BLaER1 (cell line): ENCODE data around the gene ACADM.
"Not testable (repeated sequence)": the region's sequence is repeated elsewhere in the genome, so short reads cannot be mapped to it uniquely, and the experiment has no call there.

Source experiments
- H3K27ac ChIP-seq: shearing (Covaris generic); formaldehyde crosslinking; 2 replicates; pipeline ENCODE4 v1.8.1; 2022
- H3K27me3 ChIP-seq: shearing (Covaris generic); formaldehyde crosslinking; 2 replicates; pipeline ENCODE4 v1.8.1; 2022
- H3K36me3 ChIP-seq: shearing (Covaris generic); formaldehyde crosslinking; 2 replicates; pipeline ENCODE4 v1.8.1; 2022
- H3K4me1 ChIP-seq: shearing (Covaris generic); formaldehyde crosslinking; 2 replicates; pipeline ENCODE4 v1.8.1; 2022
- H3K4me2 ChIP-seq: shearing (Covaris generic); formaldehyde crosslinking; 2 replicates; pipeline ENCODE4 v1.8.1; 2022
- H3K4me3 ChIP-seq: shearing (Covaris generic); formaldehyde crosslinking; 2 replicates; pipeline ENCODE4 v1.8.1; 2022
- H3K9ac ChIP-seq: shearing (Covaris generic); formaldehyde crosslinking; 2 replicates; pipeline ENCODE4 v1.8.1; 2022
- H3K9me3 ChIP-seq: shearing (Covaris generic); formaldehyde crosslinking; 2 replicates; pipeline ENCODE4 v1.8.1; 2022
- H4K20me1 ChIP-seq: shearing (Covaris generic); formaldehyde crosslinking; 2 replicates; pipeline ENCODE4 v1.8.1; 2022
- Cebpa-rat ChIP-seq: shearing (Covaris generic); IDR thresholded peaks from 2 replicates; pipeline ENCODE4 v1.8.1; 2022

Gene ACADM

GRCh38 chr1:75770761-75771160 lies 46.3 kb downstream of the ACADM start:
- H3K36me3 ChIP-seq: no peaks in the 10 kb centered on the region
- no peaks in the 10 kb centered on the region for H4K20me1 ChIP-seq
- H3K9ac ChIP-seq: no peak overlapping the region
- H3K27ac ChIP-seq: no peak overlapping the region
- no peaks in the 10 kb centered on the region for H3K4me1 ChIP-seq
- H3K4me3 ChIP-seq: no peak overlapping the region
- H3K4me2 ChIP-seq: no peak overlapping the region
- H3K27me3 ChIP-seq: no peaks in the 10 kb centered on the region
- no peaks in the 10 kb centered on the region for H3K9me3 ChIP-seq
- TF ChIP-seq Cebpa-rat: no peak

GRCh38 chr1:75771978-75772377 lies 47.5 kb downstream of the ACADM start:
- Histone ChIP-seq H4K20me1 (no peaks in the 10 kb centered on the region), H3K4me1 (no peaks in the 10 kb centered on the region), H3K36me3 (no peaks in the 10 kb centered on the region)

GRCh38 chr1:75777812-75778211 lies 53.3 kb downstream of the ACADM start:
- H3K9me3 ChIP-seq, H3K4me1 ChIP-seq, H3K9ac ChIP-seq, H3K27me3 ChIP-seq, H3K27ac ChIP-seq, H3K4me3 ChIP-seq, H4K20me1 ChIP-seq, H3K4me2 ChIP-seq, H3K36me3 ChIP-seq: not testable (repeated sequence)

More at GRCh38 chr1:75771978-75772377, 47.5 kb downstream of the ACADM start:
- no peak overlapping the region for H3K27ac ChIP-seq
- no peak overlapping the region for H3K4me2 ChIP-seq
- no peak overlapping the region for H3K9ac ChIP-seq
- H3K4me3 ChIP-seq: no peak overlapping the region
- H3K9me3 ChIP-seq: no peaks in the 10 kb centered on the region
- TF ChIP-seq Cebpa-rat: no peak
- no peaks in the 10 kb centered on the region for H3K27me3 ChIP-seq

DNA sequence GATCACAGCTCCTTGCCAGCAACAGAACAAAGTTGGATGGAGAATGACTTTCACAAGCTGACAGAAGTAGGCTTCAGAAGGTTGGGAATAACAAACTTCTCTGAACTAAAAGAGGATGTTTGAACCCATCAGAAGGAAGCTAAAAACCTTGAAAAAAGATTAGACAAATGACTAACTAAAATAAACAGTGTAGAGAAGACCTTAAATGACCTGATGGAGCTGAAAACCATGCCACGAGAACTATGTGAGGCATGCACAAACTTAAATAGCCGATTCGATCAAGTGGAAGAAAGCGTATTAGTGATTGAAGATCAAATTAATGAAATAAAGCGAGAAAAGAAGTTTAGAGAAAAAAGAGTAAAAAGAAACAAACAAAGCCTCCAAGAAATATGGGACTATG lies 54.2 kb downstream of the ACADM start:
- H3K4me1 ChIP-seq, H3K27me3 ChIP-seq, H3K36me3 ChIP-seq, H3K9me3 ChIP-seq, H3K27ac ChIP-seq, H4K20me1 ChIP-seq, H3K4me2 ChIP-seq, H3K9ac ChIP-seq, H3K4me3 ChIP-seq: not testable (repeated sequence)

DNA sequence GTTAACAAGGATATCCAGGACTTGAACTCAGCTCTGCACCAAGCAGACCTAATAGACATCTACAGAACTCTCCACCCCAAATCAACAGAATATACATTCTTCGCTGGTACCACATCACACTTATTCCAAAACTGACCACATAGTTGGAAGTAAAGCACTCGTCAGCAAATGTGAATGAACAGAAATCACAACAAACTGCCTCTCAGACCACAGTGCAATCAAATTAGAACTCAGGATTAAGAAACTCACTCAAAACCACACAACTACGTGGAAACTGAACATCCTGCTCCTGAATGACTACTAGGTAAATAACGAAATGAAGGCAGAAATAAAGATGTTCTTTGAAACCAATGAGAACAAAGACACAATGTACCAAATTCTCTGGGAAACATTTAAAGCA lies 55.7 kb downstream of the ACADM start:
- H3K4me2 ChIP-seq, H3K4me3 ChIP-seq, H3K36me3 ChIP-seq, H3K4me1 ChIP-seq, H4K20me1 ChIP-seq, H3K9me3 ChIP-seq, H3K9ac ChIP-seq, H3K27ac ChIP-seq, H3K27me3 ChIP-seq: not testable (repeated sequence)

DNA sequence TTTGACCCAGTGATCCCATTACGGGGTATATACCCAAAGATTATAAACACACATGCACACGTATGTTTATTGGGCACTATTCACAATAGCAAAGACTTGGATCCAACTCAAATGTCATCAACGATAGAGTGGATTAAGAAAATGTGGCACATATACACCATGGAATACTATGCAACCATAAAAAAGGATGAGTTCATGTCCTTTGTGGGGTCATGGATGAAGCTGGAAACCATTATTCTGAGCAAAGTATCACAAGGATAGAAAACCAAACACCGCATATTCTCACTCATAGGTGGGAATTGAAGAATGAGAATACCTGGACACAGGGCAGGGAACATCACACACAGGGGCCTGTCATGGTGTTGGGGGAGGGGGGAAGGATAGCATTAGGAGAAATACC lies 59.4 kb downstream of the ACADM start:
- not testable (repeated sequence) for H3K4me3 ChIP-seq, H3K27ac ChIP-seq, H3K9me3 ChIP-seq, H3K9ac ChIP-seq, H3K27me3 ChIP-seq, H3K4me2 ChIP-seq, H3K36me3 ChIP-seq
- Histone ChIP-seq H4K20me1 (peaks cover 26% of the 10 kb centered on the region), H3K4me1 (peaks cover 24% of the 10 kb centered on the region)

DNA sequence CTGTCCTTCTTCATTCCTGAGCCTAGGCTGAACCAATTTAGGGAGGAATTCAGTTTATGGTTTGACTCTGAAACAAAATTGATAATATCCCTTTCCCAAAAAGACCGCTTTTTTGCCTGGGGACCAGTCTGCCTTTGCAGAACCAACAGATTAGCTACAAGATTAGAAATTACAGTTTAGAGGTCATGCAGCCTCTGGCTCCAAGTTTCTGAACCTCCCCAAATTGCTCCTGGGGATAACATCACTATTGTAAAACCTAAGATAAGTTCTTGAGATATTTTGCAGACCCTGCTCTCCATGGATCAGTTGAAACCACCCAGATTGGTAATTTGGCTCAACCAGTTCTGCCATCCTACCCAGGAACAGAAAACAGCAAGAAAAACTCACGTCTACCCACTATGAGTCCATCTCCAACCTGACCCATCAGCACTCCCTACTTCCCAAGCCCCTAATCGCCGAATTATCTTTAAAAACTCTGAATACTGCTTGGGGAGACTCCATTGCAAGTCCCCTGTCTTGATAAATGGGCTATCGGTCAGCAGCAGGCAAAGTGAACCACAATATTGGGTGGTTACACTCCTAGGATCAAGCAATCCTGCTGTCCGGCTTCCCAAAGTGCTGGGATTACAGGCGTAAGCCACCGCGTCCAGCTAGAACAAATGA lies 60.9 kb downstream of the ACADM start:
- Histone ChIP-seq H3K27me3 (no peaks in the 10 kb centered on the region), H3K36me3 (peaks cover 23% of the 10 kb centered on the region), H3K4me3 (peak overlapping the region; percentile 76), H4K20me1 (peaks cover 41% of the 10 kb centered on the region), H3K9me3 (no peaks in the 10 kb centered on the region), H3K4me1 (peaks cover 39% of the 10 kb centered on the region), H3K27ac (peak overlapping the region; percentile 89), H3K4me2 (peak overlapping the region; percentile 85), H3K9ac (peak overlapping the region; percentile 90)
- TF ChIP-seq Cebpa-rat: no peak

DNA sequence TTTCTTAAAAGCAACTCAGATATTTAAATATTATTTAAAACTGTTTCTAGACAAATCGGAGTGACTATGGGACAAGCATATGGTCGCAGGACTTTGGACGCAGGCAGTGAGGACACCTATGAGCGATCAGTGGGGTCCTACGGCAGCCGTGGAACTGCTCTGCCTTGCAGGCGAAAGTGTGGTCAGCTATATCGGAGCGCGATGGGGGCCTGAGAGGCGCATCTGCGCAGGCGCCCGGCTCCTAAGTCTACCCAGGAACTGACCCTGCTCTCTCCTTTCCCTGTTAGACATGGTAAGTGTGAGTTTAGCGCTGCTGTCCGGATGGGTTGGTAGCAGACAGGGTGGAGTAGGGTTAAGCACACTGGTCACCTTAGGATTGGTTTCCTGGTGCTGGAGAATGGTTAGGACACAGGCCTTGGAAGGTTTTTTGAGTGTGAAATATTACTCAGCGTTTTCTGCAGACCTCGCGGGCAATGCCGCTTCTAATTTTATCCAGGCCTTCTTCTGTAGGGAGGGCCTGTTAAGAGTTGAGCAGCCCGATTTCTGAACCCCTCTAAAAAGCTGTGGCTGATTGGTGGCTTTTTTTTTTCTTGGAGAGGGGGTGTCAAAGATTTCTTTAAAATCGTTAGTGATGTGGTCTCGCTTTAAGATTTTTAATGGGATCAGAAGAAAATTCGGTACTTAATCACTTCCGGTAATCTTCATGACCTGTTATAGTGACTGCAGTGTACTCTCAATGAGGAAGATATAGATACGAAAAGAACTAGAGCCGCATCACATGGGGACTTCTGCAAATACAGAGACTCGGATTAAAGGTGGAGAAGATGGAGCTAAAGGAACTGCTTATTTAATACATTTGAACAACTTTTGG lies 61.7 kb downstream of the ACADM start, which contains the start of gene RABGGTB:
RABGGTB (plus strand) TSS at position 274 of the 871 bp plus-strand sequence; CDS start at position 290, 16 bp downstream.
- Histone ChIP-seq H3K27me3 (no peaks in the 10 kb centered on the region), H3K27ac (peak within 1 kb of the TSS; percentile 89), H3K4me3 (peak within 1 kb of the TSS; percentile 76), H3K36me3 (peaks cover 30% of the 10 kb centered on the region), H3K4me1 (peaks cover 47% of the 10 kb centered on the region), H4K20me1 (peaks cover 49% of the 10 kb centered on the region), H3K9ac (peak within 1 kb of the TSS; percentile 90), H3K9me3 (no peaks in the 10 kb centered on the region), H3K4me2 (peak within 1 kb of the TSS; percentile 97)
- no peak for TF ChIP-seq Cebpa-rat

- H3K9ac ChIP-seq: peak overlapping the region; percentile 90
- no peaks in the 10 kb centered on the region for H3K9me3 ChIP-seq
- H3K4me3 ChIP-seq: peak overlapping the region; percentile 76
- H3K27me3 ChIP-seq: no peaks in the 10 kb centered on the region
- peaks cover 50% of the 10 kb centered on the region for H3K4me1 ChIP-seq
- peak overlapping the region; percentile 89 for H3K27ac ChIP-seq
- H4K20me1 ChIP-seq: peaks cover 57% of the 10 kb centered on the region
- peak overlapping the region; percentile 97 for H3K4me2 ChIP-seq
- no peak for TF ChIP-seq Cebpa-rat
- H3K36me3 ChIP-seq: peaks cover 38% of the 10 kb centered on the region
Measured at GRCh38 chr1:75786901-75787493, 62.5 kb downstream of the ACADM start.

- peaks cover 50% of the 10 kb centered on the region for H3K4me1 ChIP-seq
- peak overlapping the region; percentile 90 for H3K9ac ChIP-seq
- peaks cover 43% of the 10 kb centered on the region for H3K36me3 ChIP-seq
- TF ChIP-seq Cebpa-rat: no peak
- no peaks in the 10 kb centered on the region for H3K27me3 ChIP-seq
- H3K9me3 ChIP-seq: no peaks in the 10 kb centered on the region
- peak overlapping the region; percentile 76 for H3K4me3 ChIP-seq
- H3K4me2 ChIP-seq: peak overlapping the region; percentile 97
- peaks cover 62% of the 10 kb centered on the region for H4K20me1 ChIP-seq
- peak overlapping the region; percentile 89 for H3K27ac ChIP-seq
Measured at GRCh38 chr1:75787524-75787923, 63.0 kb downstream of the ACADM start.
